GM12878 (cell line): ENCODE results near the gene ARID5B. TPM values are rescaled to one million over a fixed set of nuclear protein-coding genes. Genes with fewer than 3 reads are reported as not detected.

Experiments used
- ATAC-seq: fragments of 200-7000 bp; cut with Tn5 transposase; 3 replicates; pipeline ENCODE4 v1.9.1; 2020; ENCODE audit warnings: mild to moderate bottlenecking, moderate library complexity
- BruUV-seq: library from RNA; stranded (reverse); fragments of 400-500 nt; replicated peaks from 2 replicates; lab custom pipeline; 2021; lab: Mats Ljungman, UMichigan
- CTCF ChIA-PET: fragments of 300-600 bp; sonication (Branson Sonifier 250); formaldehyde crosslinking; extraction: SDS; loops from one replicate; lab custom pipeline; 2021; ENCODE audit warnings: inconsistent platforms; lab: Yijun Ruan, JAX
- POLR2A ChIA-PET: fragments of 350-600 bp; formaldehyde crosslinking; extraction: SDS; loops from one replicate; lab custom pipeline; 2021; ENCODE audit warnings: inconsistent platforms; lab: Charles Lee
- RAD21 ChIA-PET: fragments of 300-600 bp; sonication (Branson Sonifier 250); formaldehyde crosslinking; loops from one replicate; lab custom pipeline; 2023; ENCODE audit warnings: antibody characterized with exemption; ENCODE audit not compliant: unreplicated experiment; lab: Charles Lee
- SMC1A ChIA-PET: fragments of 300-600 bp; sonication (Branson Sonifier 250); formaldehyde crosslinking; loops from one replicate; lab custom pipeline; 2023; ENCODE audit not compliant: unreplicated experiment, uncharacterized antibody; lab: Charles Lee
- DNase-seq: peaks from one replicate; pipeline ENCODE4 v3.0.0-alpha.2; 2011; ENCODE audit warnings: low read depth, low spot score
- FAIRE-seq: peaks from 3 replicates; lab custom pipeline; 2011; peaks lifted over from hg19 to GRCh38; lab: Jason Lieb, UNC
- H2AFZ ChIP-seq: 2 replicates; pipeline ENCODE4 v1.6.0; 2011; ENCODE audit warnings: low read depth, low read length, control low read depth; ENCODE audit not compliant: control insufficient read depth
- H3K27ac ChIP-seq: 2 replicates; pipeline ENCODE4 v1.5.1; 2011; ENCODE audit warnings: control low read depth; ENCODE audit not compliant: control insufficient read depth, insufficient read depth
- H3K27me3 ChIP-seq, 2 experiments: replicated peaks in 1 of 2; 2 replicates each; pipeline versions ENCODE4 v1.6.0 to v1.6.1; 2011; ENCODE audit warnings: low read length in 1 of 2; ENCODE audit not compliant: control insufficient read depth in 2 of 2, insufficient read depth in 2 of 2
- H3K36me3 ChIP-seq, 2 experiments: 2 replicates each; pipeline ENCODE4 v1.5.1; 2011; ENCODE audit warnings: low read length in 1 of 2; ENCODE audit not compliant: control insufficient read depth in 2 of 2, insufficient read depth in 2 of 2
- H3K4me1 ChIP-seq: 2 replicates; pipeline ENCODE4 v1.6.1; 2011; ENCODE audit warnings: mild to moderate bottlenecking, low read length, moderate library complexity, mixed read lengths; ENCODE audit not compliant: control insufficient read depth, insufficient read depth
- H3K4me2 ChIP-seq: 2 replicates; pipeline ENCODE4 v1.6.0; 2011; ENCODE audit warnings: control low read depth; ENCODE audit not compliant: control insufficient read depth, insufficient read depth
- H3K4me3 ChIP-seq: fragments of 200-600 bp; sonication (generic); 2 replicates; pipeline ENCODE4 v1.5.1; 2016
- H3K79me2 ChIP-seq: 2 replicates; pipeline ENCODE4 v1.6.0; 2011; ENCODE audit warnings: low read length; ENCODE audit not compliant: control insufficient read depth, insufficient read depth
- H3K9ac ChIP-seq: 2 replicates; pipeline ENCODE4 v1.8.0; 2011; ENCODE audit warnings: low read length, control low read depth, mixed read lengths; ENCODE audit not compliant: control insufficient read depth, insufficient read depth
- H3K9me3 ChIP-seq: replicated peaks from 3 replicates; pipeline ENCODE4 v1.5.1; 2011; ENCODE audit warnings: mild to moderate bottlenecking, low read length; ENCODE audit not compliant: control insufficient read depth, insufficient read depth
- H4K20me1 ChIP-seq: 2 replicates; pipeline ENCODE4 v1.6.0; 2011; ENCODE audit not compliant: control insufficient read depth, insufficient read depth
- CREM ChIP-seq: IDR thresholded peaks from 2 replicates; pipeline ENCODE4 v1.6.1; 2014; ENCODE audit warnings: antibody characterized with exemption, low read depth
- FOXK2 ChIP-seq: fragments of 450-650 bp; IDR thresholded peaks from 2 replicates; pipeline ENCODE4 v1.6.1; 2017; ENCODE audit warnings: mild to moderate bottlenecking, moderate library complexity
- KAT2A ChIP-seq: conservative IDR thresholded peaks from 2 replicates; pipeline ENCODE4 v1.6.1; 2011; ENCODE audit warnings: low read depth, low read length; ENCODE audit not compliant: control insufficient read depth
- MTA3 ChIP-seq: IDR thresholded peaks from 2 replicates; pipeline ENCODE4 v1.6.1; 2012; ENCODE audit warnings: low read length, inconsistent platforms, borderline replicate concordance
- SIX5 ChIP-seq: IDR thresholded peaks from 2 replicates; pipeline ENCODE4 v1.6.1; 2011; ENCODE audit warnings: mild to moderate bottlenecking, low read depth, low read length, moderate library complexity; ENCODE audit not compliant: severe bottlenecking
- SREBF2 ChIP-seq: IDR thresholded peaks from 2 replicates; pipeline ENCODE4 v1.6.1; 2012; ENCODE audit warnings: mild to moderate bottlenecking, low read length
- YBX1 ChIP-seq: fragments of 450-650 bp; IDR thresholded peaks from 2 replicates; pipeline ENCODE4 v1.6.1; 2016; ENCODE audit warnings: antibody characterized with exemption
- WGBS: methylation state at CpG from one replicate; pipeline ENCODE4 v1.1.6; 2016; ENCODE audit warnings: low lambda C conversion rate; ENCODE audit not compliant: insufficient replicate concordance, insufficient coverage; ENCODE audit errors: missing lambda C conversion rate; 5-methylcytosine and 5-hydroxymethylcytosine counted together
- in situ Hi-C: fragments of 300-500 bp; cut with MboI; formaldehyde crosslinking; loops from 9 replicates; pipeline ENCODE4 v1.14.3; 2018; ENCODE audit warnings: mixed read lengths
- intact Hi-C: fragments of 100-400 bp; cut with micrococcal nuclease; formaldehyde crosslinking; loops from one replicate; pipeline ENCODE4 v1.14.2; 2022; ENCODE audit not compliant: unreplicated experiment
- polyA plus RNA-seq, 11 experiments: library from polyadenylated mRNA; depleted of rRNA in 4 of 11; unstranded in 6 of 11; stranded (reverse) in 5 of 11; fragments of >200 nt; fragmentation: Nextera tagmentation in 4 of 11; fragmentation: Illumina TruSeq in 1 of 11; extraction: Ambion mirVana in 4 of 11; extraction: Trizol in 1 of 11; gene quantifications; 1 replicate in 1 of 11; 2 replicates in 10 of 11; pipeline versions ENCODE4 v1.2.1 to v1.2.3, GENCODE V29; 2011 to 2016; ENCODE audit warnings: inconsistent platforms in 2 of 11, missing spikeins in 2 of 11, low read depth in 1 of 11
- total RNA-seq, 4 experiments: library from RNA; depleted of rRNA in 3 of 4; stranded (reverse); fragments of >200 nt in 3 of 4; fragmentation: Illumina TruSeq in 1 of 4; extraction: Trizol in 1 of 4; gene quantifications; 2 replicates each; pipeline versions ENCODE4 v1.2.1 to v1.2.3, GENCODE V29; 2013 to 2021
- TF ChIP-seq, protein P1 (sequence below): fragments of 450-650 bp; IDR thresholded peaks from 2 replicates; pipeline ENCODE4 v1.6.1; 2017; ENCODE audit warnings: mild to moderate bottlenecking, low read depth, inconsistent platforms; ENCODE audit not compliant: poor library complexity, severe bottlenecking
- TF ChIP-seq, protein P2 (sequence below), 3 experiments: IDR thresholded peaks in 2 of 3; conservative IDR thresholded peaks in 1 of 3; 2 replicates each; pipeline ENCODE4 v1.5.1; 2011; ENCODE audit warnings: low read depth in 3 of 3, low read length in 3 of 3, mild to moderate bottlenecking in 3 of 3, control low read depth in 2 of 3, moderate library complexity in 2 of 3, inconsistent platforms in 1 of 3, mixed read lengths in 1 of 3; ENCODE audit not compliant: control insufficient read depth in 2 of 3, insufficient read depth in 1 of 3; ENCODE audit errors: extremely low read depth in 1 of 3
- TF ChIP-seq, protein P3 (sequence below): IDR thresholded peaks from 2 replicates; pipeline ENCODE4 v1.6.1; 2011; ENCODE audit warnings: borderline replicate concordance, low read depth, mild to moderate bottlenecking, moderate library complexity, low read length; ENCODE audit not compliant: insufficient read depth, poor library complexity, severe bottlenecking

ARID5B gene
- total and polyA plus RNA-seq, 10 of the 15 experiments (the other 5 are each of a cell fraction or from before 2014, with no cell fraction given), result 2.7 to 8.5 (median 6.1) TPM

- H3K27ac ChIP-seq, result no peak overlapping the region
- no peak for DNase-seq
- H3K9ac ChIP-seq, result no peak overlapping the region
- 54% methylated on average over 5 of the region's 5 CpGs for WGBS
- no peak for FAIRE-seq
- H2AFZ ChIP-seq, result no peak overlapping the region
- no peaks in the 10 kb centered on the region for H3K79me2 ChIP-seq
- H3K27me3 ChIP-seq, result no peaks in the 10 kb centered on the region
- ChIA-PET RAD21 (no interaction called here), SMC1A (interaction anchor here (0.6 kb wide), 1 partner anchor 301 kb away, joined by 3 read pairs; no protein-coding TSS in a partner anchor), POLR2A (no interaction called here), CTCF (no interaction called here)
- intact Hi-C loops (no loop called here), in situ Hi-C loops (no loop called here)
- H4K20me1 ChIP-seq, result no peaks in the 10 kb centered on the region
- no peaks in the 10 kb centered on the region for H3K36me3 ChIP-seq
- TF ChIP-seq CREM (no peak), KAT2A (no peak), MTA3 (no peak), SIX5 (no peak), YBX1 (no peak), FOXK2 (no peak), SREBF2 (no peak)
- TF ChIP-seq, protein P1, sequence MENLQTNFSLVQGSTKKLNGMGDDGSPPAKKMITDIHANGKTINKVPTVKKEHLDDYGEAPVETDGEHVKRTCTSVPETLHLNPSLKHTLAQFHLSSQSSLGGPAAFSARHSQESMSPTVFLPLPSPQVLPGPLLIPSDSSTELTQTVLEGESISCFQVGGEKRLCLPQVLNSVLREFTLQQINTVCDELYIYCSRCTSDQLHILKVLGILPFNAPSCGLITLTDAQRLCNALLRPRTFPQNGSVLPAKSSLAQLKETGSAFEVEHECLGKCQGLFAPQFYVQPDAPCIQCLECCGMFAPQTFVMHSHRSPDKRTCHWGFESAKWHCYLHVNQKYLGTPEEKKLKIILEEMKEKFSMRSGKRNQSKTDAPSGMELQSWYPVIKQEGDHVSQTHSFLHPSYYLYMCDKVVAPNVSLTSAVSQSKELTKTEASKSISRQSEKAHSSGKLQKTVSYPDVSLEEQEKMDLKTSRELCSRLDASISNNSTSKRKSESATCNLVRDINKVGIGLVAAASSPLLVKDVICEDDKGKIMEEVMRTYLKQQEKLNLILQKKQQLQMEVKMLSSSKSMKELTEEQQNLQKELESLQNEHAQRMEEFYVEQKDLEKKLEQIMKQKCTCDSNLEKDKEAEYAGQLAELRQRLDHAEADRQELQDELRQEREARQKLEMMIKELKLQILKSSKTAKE, result no peak
- TF ChIP-seq, protein P2, sequence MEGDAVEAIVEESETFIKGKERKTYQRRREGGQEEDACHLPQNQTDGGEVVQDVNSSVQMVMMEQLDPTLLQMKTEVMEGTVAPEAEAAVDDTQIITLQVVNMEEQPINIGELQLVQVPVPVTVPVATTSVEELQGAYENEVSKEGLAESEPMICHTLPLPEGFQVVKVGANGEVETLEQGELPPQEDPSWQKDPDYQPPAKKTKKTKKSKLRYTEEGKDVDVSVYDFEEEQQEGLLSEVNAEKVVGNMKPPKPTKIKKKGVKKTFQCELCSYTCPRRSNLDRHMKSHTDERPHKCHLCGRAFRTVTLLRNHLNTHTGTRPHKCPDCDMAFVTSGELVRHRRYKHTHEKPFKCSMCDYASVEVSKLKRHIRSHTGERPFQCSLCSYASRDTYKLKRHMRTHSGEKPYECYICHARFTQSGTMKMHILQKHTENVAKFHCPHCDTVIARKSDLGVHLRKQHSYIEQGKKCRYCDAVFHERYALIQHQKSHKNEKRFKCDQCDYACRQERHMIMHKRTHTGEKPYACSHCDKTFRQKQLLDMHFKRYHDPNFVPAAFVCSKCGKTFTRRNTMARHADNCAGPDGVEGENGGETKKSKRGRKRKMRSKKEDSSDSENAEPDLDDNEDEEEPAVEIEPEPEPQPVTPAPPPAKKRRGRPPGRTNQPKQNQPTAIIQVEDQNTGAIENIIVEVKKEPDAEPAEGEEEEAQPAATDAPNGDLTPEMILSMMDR (IDR thresholded peaks at IDR 0.05 in 2 of 3, conservative IDR thresholded peaks at IDR 0.05 in 1 of 3; ENCODE audit: control insufficient read depth in 2 of 3, extremely low read depth in 1 of 3, insufficient read depth in 1 of 3, low read depth in 3 of 3, low read length in 3 of 3), result no peak
- TF ChIP-seq, protein P3, sequence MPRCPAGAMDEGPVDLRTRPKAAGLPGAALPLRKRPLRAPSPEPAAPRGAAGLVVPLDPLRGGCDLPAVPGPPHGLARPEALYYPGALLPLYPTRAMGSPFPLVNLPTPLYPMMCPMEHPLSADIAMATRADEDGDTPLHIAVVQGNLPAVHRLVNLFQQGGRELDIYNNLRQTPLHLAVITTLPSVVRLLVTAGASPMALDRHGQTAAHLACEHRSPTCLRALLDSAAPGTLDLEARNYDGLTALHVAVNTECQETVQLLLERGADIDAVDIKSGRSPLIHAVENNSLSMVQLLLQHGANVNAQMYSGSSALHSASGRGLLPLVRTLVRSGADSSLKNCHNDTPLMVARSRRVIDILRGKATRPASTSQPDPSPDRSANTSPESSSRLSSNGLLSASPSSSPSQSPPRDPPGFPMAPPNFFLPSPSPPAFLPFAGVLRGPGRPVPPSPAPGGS, result no peak
- no TSS peak for BruUV-seq
- no peaks in the 10 kb centered on the region for H3K9me3 ChIP-seq
- no peak overlapping the region for H3K4me3 ChIP-seq
- no peak for ATAC-seq
- H3K4me1 ChIP-seq, result no peaks in the 10 kb centered on the region
- H3K4me2 ChIP-seq, result no peak overlapping the region
These were observed 10.6 kb upstream of the ARID5B start for GRCh38 chr10:61890881-61891409.
